C4-2B (cell line): ENCODE data around the gene TAMALIN.

Experiments
- CTCF ChIP-seq: fragments of 450-650 bp; conservative IDR thresholded peaks from 2 replicates; pipeline ENCODE4 v1.5.1; 2017; ENCODE audit warnings: mild to moderate bottlenecking
- ZFX ChIP-seq: fragments of 450-650 bp; IDR thresholded peaks from 2 replicates; pipeline ENCODE4 v1.6.1; 2017

GRCh38 chr12:51962737-51963136, 44.0 kb upstream of the TAMALIN start:
- TF ChIP-seq CTCF (no peak), ZFX (no peak)
